ENCODE results near the gene NRG3. TPM values are rescaled to one million over a fixed set of nuclear protein-coding genes. Genes with fewer than 3 reads are reported as not detected.

Gene NRG3
- total and polyA plus RNA-seq, 3 experiments from 2014 or later = not detected

DNA sequence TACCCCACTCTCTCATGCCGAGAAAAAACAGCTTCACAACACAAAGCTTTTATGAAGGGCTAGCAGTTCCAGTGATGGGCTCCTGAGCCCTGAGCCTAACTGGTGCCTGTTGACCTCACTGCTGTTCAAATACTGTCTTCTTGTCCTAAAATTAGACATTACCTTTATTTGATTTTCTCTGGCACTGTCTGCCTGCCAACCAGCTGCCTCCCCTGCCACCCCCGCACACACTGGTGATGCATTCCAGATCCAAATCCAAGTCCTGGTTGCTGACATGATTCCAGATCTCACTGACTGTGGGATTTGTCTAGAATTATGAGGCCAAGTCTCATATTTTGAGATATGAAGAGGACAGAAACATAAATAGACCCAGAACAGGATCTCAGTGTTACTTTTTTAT lies 816.2 kb downstream of the NRG3 start:
- DNase-seq = no peak
- Histone ChIP-seq H3K36me3 (ENCODE audit: insufficient read depth, low read length) (no peaks in the 10 kb centered on the region), H3K4me1 (ENCODE audit: insufficient read depth, low read length) (no peaks in the 10 kb centered on the region), H3K4me3 (ENCODE audit: low read length) (no peak overlapping the region), H3K9me3 (ENCODE audit: low read length) (no peaks in the 10 kb centered on the region), H3K27me3 (ENCODE audit: insufficient read depth, low read length, poor library complexity, severe bottlenecking) (no peaks in the 10 kb centered on the region), H3K27ac (ENCODE audit: low read depth, low read length) (no peak overlapping the region)
- H3K27ac Mint-ChIP-seq = no peak overlapping the region
- no peaks in the 10 kb centered on the region for H3K36me3 Mint-ChIP-seq
- CTCF ChIA-PET = no interaction called here
- POLR2A ChIA-PET = no interaction called here
- no peak overlapping the region for H3K4me3 Mint-ChIP-seq
- H3K9me3 Mint-ChIP-seq = peaks cover 2 to 29% (median 6%) of the 10 kb centered on the region in 5 donors
- no peaks in the 10 kb centered on the region for H3K4me1 Mint-ChIP-seq
- no peaks in the 10 kb centered on the region for H3K27me3 Mint-ChIP-seq

DNA sequence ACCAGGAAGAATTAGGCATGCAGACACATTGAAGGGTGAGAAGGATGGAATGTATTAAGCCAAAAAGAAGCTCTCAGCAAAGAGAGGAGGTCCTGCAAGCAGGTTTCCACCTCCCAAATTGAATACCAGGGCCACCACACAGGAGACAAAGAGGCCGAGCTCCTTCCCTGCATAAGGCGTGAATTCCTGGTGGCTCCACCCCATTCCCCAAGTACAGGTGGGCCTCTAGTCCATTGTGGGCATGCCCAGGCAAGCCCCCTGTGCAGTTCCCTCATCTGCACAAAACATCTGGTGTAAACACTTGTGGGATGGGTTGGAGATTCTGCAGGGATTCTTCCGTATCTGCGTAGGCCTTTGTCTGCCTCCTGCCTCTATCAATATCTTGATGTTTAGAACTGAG lies 817.5 kb downstream of the NRG3 start:
- Histone ChIP-seq H3K36me3 (ENCODE audit: insufficient read depth, low read length) (no peaks in the 10 kb centered on the region), H3K27me3 (ENCODE audit: insufficient read depth, low read length, poor library complexity, severe bottlenecking) (no peaks in the 10 kb centered on the region), H3K9me3 (ENCODE audit: low read length) (no peaks in the 10 kb centered on the region), H3K4me1 (ENCODE audit: insufficient read depth, low read length) (no peaks in the 10 kb centered on the region), H3K27ac (ENCODE audit: low read depth, low read length) (no peak overlapping the region), H3K4me3 (ENCODE audit: low read length) (no peak overlapping the region)
- Mint-ChIP-seq H3K27me3 (no peaks in the 10 kb centered on the region), H3K27ac (no peak overlapping the region), H3K4me3 (no peak overlapping the region), H3K36me3 (no peaks in the 10 kb centered on the region), H3K9me3 (peaks cover under 1 to 31% (median 6%) of the 10 kb centered on the region in 5 donors), H3K4me1 (no peaks in the 10 kb centered on the region)
- ChIA-PET CTCF (no interaction called here), POLR2A (no interaction called here)
- DNase-seq = no peak

DNA sequence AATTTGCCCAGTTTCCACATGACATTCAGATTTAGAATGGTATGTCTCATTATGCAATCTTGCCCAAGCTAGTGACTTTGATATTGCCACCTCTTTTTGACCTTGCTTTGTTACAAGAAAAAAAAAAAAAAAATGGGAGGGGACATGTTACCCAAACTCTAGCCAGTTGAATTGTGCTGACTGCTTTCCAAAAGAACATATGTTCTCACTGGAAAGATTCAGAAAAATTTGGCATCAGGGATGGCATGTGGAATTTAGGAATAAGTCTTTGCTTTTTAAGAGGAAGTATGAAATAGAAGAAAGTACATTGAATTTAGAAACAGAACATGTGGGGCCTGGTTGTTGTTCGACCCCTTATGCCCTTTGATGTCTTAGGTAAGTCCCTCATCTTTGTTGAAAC lies 846.8 kb downstream of the NRG3 start:
- H3K36me3 ChIP-seq (ENCODE audit: insufficient read depth, low read length) = no peaks in the 10 kb centered on the region
- H3K27ac ChIP-seq (ENCODE audit: low read depth, low read length) = no peak overlapping the region
- H3K27ac Mint-ChIP-seq = no peak overlapping the region
- no peaks in the 10 kb centered on the region for H3K4me1 Mint-ChIP-seq
- DNase-seq = no peak
- no peaks in the 10 kb centered on the region for H3K27me3 Mint-ChIP-seq
- no peaks in the 10 kb centered on the region for H3K36me3 Mint-ChIP-seq
- peaks cover 3 to 22% (median 14%) of the 10 kb centered on the region in 5 donors for H3K9me3 Mint-ChIP-seq
- no peaks in the 10 kb centered on the region for H3K9me3 ChIP-seq (ENCODE audit: low read length)
- ChIA-PET CTCF (no interaction called here), POLR2A (no interaction called here)
- H3K27me3 ChIP-seq (ENCODE audit: insufficient read depth, low read length, poor library complexity, severe bottlenecking) = no peaks in the 10 kb centered on the region
- H3K4me3 ChIP-seq (ENCODE audit: low read length) = no peak overlapping the region
- no peaks in the 10 kb centered on the region for H3K4me1 ChIP-seq (ENCODE audit: insufficient read depth, low read length)
- no peak overlapping the region for H3K4me3 Mint-ChIP-seq

DNA sequence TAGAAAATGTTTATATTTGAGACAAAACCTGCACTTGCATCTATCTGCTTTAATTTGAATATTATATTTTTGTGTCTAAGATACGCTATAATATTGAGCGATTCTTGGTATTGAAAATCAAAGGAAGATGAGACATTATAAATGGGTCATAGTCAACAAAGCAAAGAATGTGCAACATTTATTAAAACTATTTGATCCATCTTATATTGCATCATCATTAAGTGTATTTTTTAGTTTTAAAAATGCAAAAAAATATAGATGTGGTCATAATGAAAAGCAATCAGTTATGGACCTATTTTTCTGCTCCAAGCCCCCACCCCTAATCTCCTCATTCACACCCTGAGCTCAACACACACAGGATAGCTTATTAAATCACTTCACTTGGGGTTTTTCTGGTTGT lies 847.3 kb downstream of the NRG3 start:
- H3K4me3 Mint-ChIP-seq = no peak overlapping the region

DNA sequence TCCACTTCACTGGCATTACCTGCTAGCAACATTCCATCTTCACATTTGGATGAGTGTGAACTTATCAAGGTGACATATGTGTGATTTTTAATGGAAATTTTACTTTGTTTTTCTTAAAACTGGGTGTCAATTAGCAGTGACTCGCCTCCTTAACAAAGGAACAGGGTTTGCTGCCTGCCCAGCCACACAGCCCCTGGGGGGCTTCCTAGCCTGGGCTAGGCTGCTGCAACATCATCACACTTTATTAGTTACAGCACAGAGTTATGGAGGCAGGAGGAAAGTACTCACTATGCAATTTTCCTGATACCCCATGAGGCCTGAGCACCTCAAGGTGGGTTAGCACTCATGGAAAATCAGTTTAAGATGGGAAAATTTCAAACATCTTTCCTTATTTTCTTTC lies 861.3 kb downstream of the NRG3 start:
- no peak overlapping the region for H3K27ac Mint-ChIP-seq
- H3K27ac ChIP-seq (ENCODE audit: low read depth, low read length) = no peak overlapping the region
- H3K36me3 ChIP-seq (ENCODE audit: insufficient read depth, low read length) = no peaks in the 10 kb centered on the region
- H3K4me1 Mint-ChIP-seq = no peaks in the 10 kb centered on the region
- H3K36me3 Mint-ChIP-seq = no peaks in the 10 kb centered on the region
- H3K4me3 Mint-ChIP-seq = no peak overlapping the region
- ChIA-PET CTCF (no interaction called here), POLR2A (no interaction called here)
- H3K9me3 ChIP-seq (ENCODE audit: low read length) = no peaks in the 10 kb centered on the region
- no peaks in the 10 kb centered on the region for H3K27me3 Mint-ChIP-seq
- no peak overlapping the region for H3K4me3 ChIP-seq (ENCODE audit: low read length)
- no peaks in the 10 kb centered on the region for H3K4me1 ChIP-seq (ENCODE audit: insufficient read depth, low read length)
- no peaks in the 10 kb centered on the region for H3K27me3 ChIP-seq (ENCODE audit: insufficient read depth, low read length, poor library complexity, severe bottlenecking)
- H3K9me3 Mint-ChIP-seq = peaks cover 1 to 24% (median 6%) of the 10 kb centered on the region in 5 donors
- no peak for DNase-seq

More for the DNA sequence above, 847.3 kb downstream of the NRG3 start:
- Histone ChIP-seq H3K4me3 (ENCODE audit: low read length) (no peak overlapping the region), H3K27me3 (ENCODE audit: insufficient read depth, low read length, poor library complexity, severe bottlenecking) (no peaks in the 10 kb centered on the region), H3K4me1 (ENCODE audit: insufficient read depth, low read length) (no peaks in the 10 kb centered on the region), H3K9me3 (ENCODE audit: low read length) (no peaks in the 10 kb centered on the region), H3K36me3 (ENCODE audit: insufficient read depth, low read length) (no peaks in the 10 kb centered on the region), H3K27ac (ENCODE audit: low read depth, low read length) (no peak overlapping the region)
- Mint-ChIP-seq H3K27ac (no peak overlapping the region), H3K27me3 (no peaks in the 10 kb centered on the region), H3K36me3 (no peaks in the 10 kb centered on the region), H3K9me3 (peaks cover 3 to 23% (median 16%) of the 10 kb centered on the region in 5 donors), H3K4me1 (no peaks in the 10 kb centered on the region)
- DNase-seq = no peak
- ChIA-PET CTCF (no interaction called here), POLR2A (no interaction called here)

DNA sequence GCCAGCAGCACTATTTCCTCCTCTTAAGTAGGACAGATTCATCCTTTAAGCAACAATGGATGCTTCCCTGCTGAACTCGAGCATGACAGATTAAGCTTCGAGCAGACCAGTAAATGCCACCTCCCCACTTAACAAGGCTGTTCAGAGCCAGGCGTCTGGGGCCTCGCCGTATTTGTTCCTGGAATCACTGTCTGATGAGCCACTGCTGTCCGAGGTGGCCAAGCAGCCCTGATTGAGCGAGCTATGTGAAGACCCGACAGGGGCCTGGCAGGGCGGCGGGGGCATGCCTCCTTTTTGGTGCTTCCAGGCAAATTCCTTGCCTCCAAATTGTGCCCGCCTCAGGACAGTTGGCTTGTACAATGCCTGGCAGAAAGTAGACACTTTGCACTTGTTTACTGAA lies 862.6 kb downstream of the NRG3 start:
- Histone ChIP-seq H3K4me3 (ENCODE audit: low read length) (no peak overlapping the region), H3K9me3 (ENCODE audit: low read length) (no peaks in the 10 kb centered on the region), H3K36me3 (ENCODE audit: insufficient read depth, low read length) (no peaks in the 10 kb centered on the region), H3K27ac (ENCODE audit: low read depth, low read length) (no peak overlapping the region), H3K4me1 (ENCODE audit: insufficient read depth, low read length) (no peaks in the 10 kb centered on the region), H3K27me3 (ENCODE audit: insufficient read depth, low read length, poor library complexity, severe bottlenecking) (no peaks in the 10 kb centered on the region)
- POLR2A ChIA-PET = no interaction called here
- Mint-ChIP-seq H3K4me3 (no peak overlapping the region), H3K9me3 (peaks cover 1 to 21% (median 7%) of the 10 kb centered on the region in 5 donors), H3K4me1 (no peaks in the 10 kb centered on the region), H3K36me3 (no peaks in the 10 kb centered on the region), H3K27me3 (no peaks in the 10 kb centered on the region), H3K27ac (no peak overlapping the region)
- CTCF ChIA-PET = no interaction called here
- DNase-seq = no peak

DNA sequence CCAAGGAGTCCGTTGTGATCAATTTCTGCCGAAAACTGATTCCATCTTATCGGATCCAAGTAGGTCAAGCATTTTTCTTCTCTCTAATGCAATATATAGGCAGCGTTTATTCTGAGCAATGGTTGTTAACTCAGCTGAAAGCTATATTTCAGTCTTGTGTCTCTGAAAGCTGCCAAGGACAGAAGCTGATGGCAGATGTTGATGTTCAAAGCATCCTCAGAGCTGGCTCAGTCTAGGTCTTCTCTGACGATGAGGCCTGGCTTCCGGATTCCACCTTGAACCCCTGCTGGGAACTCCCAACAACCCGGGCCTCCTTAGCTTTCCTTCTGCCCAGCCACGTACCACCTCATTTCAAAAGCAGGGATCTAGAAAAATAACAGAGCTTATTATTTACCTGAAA lies 863.6 kb downstream of the NRG3 start:
- DNase-seq = no peak
- Mint-ChIP-seq H3K27me3 (no peaks in the 10 kb centered on the region), H3K4me1 (no peaks in the 10 kb centered on the region), H3K4me3 (no peak overlapping the region), H3K9me3 (peaks cover 1 to 21% (median 7%) of the 10 kb centered on the region in 5 donors), H3K27ac (no peak overlapping the region), H3K36me3 (no peaks in the 10 kb centered on the region)
- Histone ChIP-seq H3K27ac (ENCODE audit: low read depth, low read length) (no peak overlapping the region), H3K9me3 (ENCODE audit: low read length) (no peaks in the 10 kb centered on the region), H3K4me1 (ENCODE audit: insufficient read depth, low read length) (no peaks in the 10 kb centered on the region), H3K36me3 (ENCODE audit: insufficient read depth, low read length) (no peaks in the 10 kb centered on the region), H3K4me3 (ENCODE audit: low read length) (no peak overlapping the region), H3K27me3 (ENCODE audit: insufficient read depth, low read length, poor library complexity, severe bottlenecking) (no peaks in the 10 kb centered on the region)
- ChIA-PET POLR2A (no interaction called here), CTCF (no interaction called here)

DNA sequence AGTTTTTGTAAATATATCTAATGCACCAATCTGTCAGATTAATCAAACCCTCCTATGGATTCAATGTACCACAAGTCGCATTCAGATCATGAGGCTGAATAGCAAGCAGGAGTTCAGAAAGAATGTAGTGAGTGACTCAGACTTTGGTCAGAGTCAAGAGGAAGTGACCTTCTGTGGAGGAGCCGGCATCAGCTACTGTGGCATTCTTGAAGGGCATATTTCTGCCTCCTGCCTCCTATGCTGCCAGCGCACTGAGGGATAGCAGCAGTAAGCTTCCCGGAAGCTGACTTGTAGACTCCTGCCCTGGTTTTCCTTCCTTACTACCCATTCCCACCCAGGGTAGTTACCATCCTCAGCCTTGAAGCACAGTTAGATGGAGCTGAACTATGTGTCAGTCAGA lies 867.5 kb downstream of the NRG3 start:
- H3K9me3 Mint-ChIP-seq = peaks cover 0 to 3% (median 0%) of the 10 kb centered on the region in 5 donors
- H3K27ac ChIP-seq (ENCODE audit: low read depth, low read length) = no peak overlapping the region
- no peaks in the 10 kb centered on the region for H3K4me1 Mint-ChIP-seq
- no peak overlapping the region for H3K4me3 ChIP-seq (ENCODE audit: low read length)
- no peaks in the 10 kb centered on the region for H3K27me3 Mint-ChIP-seq
- DNase-seq = no peak
- no peak overlapping the region for H3K4me3 Mint-ChIP-seq
- H3K36me3 Mint-ChIP-seq = no peaks in the 10 kb centered on the region
- H3K27ac Mint-ChIP-seq = no peak overlapping the region
- no peaks in the 10 kb centered on the region for H3K4me1 ChIP-seq (ENCODE audit: insufficient read depth, low read length)
- no peaks in the 10 kb centered on the region for H3K27me3 ChIP-seq (ENCODE audit: insufficient read depth, low read length, poor library complexity, severe bottlenecking)
- ChIA-PET POLR2A (no interaction called here), CTCF (no interaction called here)
- H3K36me3 ChIP-seq (ENCODE audit: insufficient read depth, low read length) = no peaks in the 10 kb centered on the region
- H3K9me3 ChIP-seq (ENCODE audit: low read length) = no peaks in the 10 kb centered on the region

DNA sequence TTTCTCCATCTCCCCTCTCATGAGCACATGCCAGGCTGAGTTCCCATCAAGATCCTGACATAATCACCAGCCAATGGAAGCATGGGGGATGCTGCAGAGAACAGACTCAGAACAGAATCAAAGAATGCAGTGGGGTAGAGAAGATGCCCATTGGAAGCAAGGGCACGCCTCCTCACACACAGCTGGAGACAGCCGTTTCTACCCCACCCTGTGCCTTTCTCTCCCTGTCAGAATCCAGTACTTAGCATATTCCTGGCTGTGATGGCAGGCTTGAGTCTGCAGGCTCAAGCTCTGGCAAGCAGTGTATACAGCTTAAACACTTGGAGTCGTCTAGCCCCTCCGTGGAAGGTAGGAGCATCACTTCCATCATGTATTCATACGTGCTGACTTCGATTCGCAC lies 867.9 kb downstream of the NRG3 start:
- H3K4me3 ChIP-seq (ENCODE audit: low read length) = no peak overlapping the region
- Mint-ChIP-seq H3K36me3 (no peaks in the 10 kb centered on the region), H3K4me1 (no peaks in the 10 kb centered on the region), H3K9me3 (peaks cover 0 to 2% (median 0%) of the 10 kb centered on the region in 5 donors), H3K4me3 (no peak overlapping the region), H3K27me3 (no peaks in the 10 kb centered on the region), H3K27ac (no peak overlapping the region)
- POLR2A ChIA-PET = no interaction called here
- no peak overlapping the region for H3K27ac ChIP-seq (ENCODE audit: low read depth, low read length)
- no peaks in the 10 kb centered on the region for H3K9me3 ChIP-seq (ENCODE audit: low read length)
- H3K27me3 ChIP-seq (ENCODE audit: insufficient read depth, low read length, poor library complexity, severe bottlenecking) = no peaks in the 10 kb centered on the region
- H3K4me1 ChIP-seq (ENCODE audit: insufficient read depth, low read length) = no peaks in the 10 kb centered on the region
- DNase-seq = no peak
- no peaks in the 10 kb centered on the region for H3K36me3 ChIP-seq (ENCODE audit: insufficient read depth, low read length)
- CTCF ChIA-PET = no interaction called here

Data from CD8-positive, alpha-beta memory T cell (primary cell).